Gastroesophageal sphincter (tissue), 4 donors: ENCODE data around the gene ARFRP1. TPM values are rescaled to one million over a fixed set of nuclear protein-coding genes. Genes with fewer than 3 reads are reported as not detected.

Experiments used
- ATAC-seq: fragments of 150-250 bp; one replicate; pipeline ENCODE4 v1.9.1; 2016; ENCODE audit warnings: mild to moderate bottlenecking, moderate library complexity
- H3K27ac ChIP-seq, 4 donors: fragments of 200-600 bp; sonication (generic) in 3 of 4; 1 replicate in 3 of 4; 2 replicates in 1 of 4; pipeline ENCODE4 v1.5.1; 2016 to 2019
- H3K27me3 ChIP-seq: fragments of 200-600 bp; sonication (generic); one replicate; pipeline ENCODE4 v1.5.1; 2019
- H3K36me3 ChIP-seq, 2 donors: fragments of 200-600 bp; sonication (generic); one replicate each; pipeline ENCODE4 v1.5.1; 2019; ENCODE audit warnings: control low read depth in 1 of 2
- H3K4me1 ChIP-seq, 3 donors: fragments of 200-600 bp; sonication (generic); 1 replicate in 2 of 3; 2 replicates in 1 of 3; pipeline ENCODE4 v1.5.1; 2016 to 2019; ENCODE audit warnings: control low read depth in 2 of 3
- H3K4me3 ChIP-seq, 2 donors: fragments of 200-600 bp; sonication (generic); one replicate each; pipeline ENCODE4 v1.5.1; 2019; ENCODE audit warnings: mild to moderate bottlenecking in 1 of 2, moderate library complexity in 1 of 2
- H3K9me3 ChIP-seq, 3 donors: fragments of 200-600 bp; sonication (generic); one replicate each; pipeline ENCODE4 v1.5.1; 2017 to 2019; ENCODE audit warnings: control low read depth in 2 of 3
- EP300 ChIP-seq: sonication (generic); formaldehyde crosslinking; IDR thresholded peaks from one replicate; pipeline ENCODE4 v1.6.1; 2017; ENCODE audit warnings: antibody characterized with exemption, mild to moderate bottlenecking
- POLR2A ChIP-seq, 2 donors: fragments of 450-650 bp; IDR thresholded peaks; one replicate each; pipeline ENCODE4 v1.6.1; 2017; ENCODE audit warnings: antibody characterized with exemption in 2 of 2, mild to moderate bottlenecking in 2 of 2, moderate library complexity in 1 of 2
- POLR2AphosphoS5 ChIP-seq: sonication (generic); formaldehyde crosslinking; IDR thresholded peaks from one replicate; pipeline ENCODE4 v1.6.1; 2017; ENCODE audit warnings: antibody characterized with exemption
- WGBS, 2 donors: methylation state at CpG; one replicate each; pipeline ENCODE4 v1.1.5; 2018; ENCODE audit warnings: low coverage in 1 of 2; 5-methylcytosine and 5-hydroxymethylcytosine counted together
- small RNA-seq, 4 donors: library from RNA; depleted of rRNA; stranded (forward); fragments of <200 nt; gene quantifications; one replicate each; pipeline ENCODE3, GENCODE V24; 2016
- total RNA-seq, 4 donors: library from RNA; depleted of rRNA; stranded (reverse); fragments of >200 nt; gene quantifications; one replicate each; pipeline ENCODE4 v1.1.0, GENCODE V29; 2016
- TF ChIP-seq, protein P1 (sequence below), 4 experiments: fragments of 200-600 bp in 2 of 4; fragments of 450-650 bp in 2 of 4; sonication (generic) in 1 of 4; IDR thresholded peaks; one replicate each; pipeline ENCODE4 v1.5.1; 2017 to 2019; ENCODE audit warnings: antibody characterized with exemption in 4 of 4, mild to moderate bottlenecking in 2 of 4, moderate library complexity in 2 of 4

Gene ARFRP1
- total RNA-seq, 4 donors from 2014 or later: 38.9 to 56.4 (median 49.0) TPM

DNA sequence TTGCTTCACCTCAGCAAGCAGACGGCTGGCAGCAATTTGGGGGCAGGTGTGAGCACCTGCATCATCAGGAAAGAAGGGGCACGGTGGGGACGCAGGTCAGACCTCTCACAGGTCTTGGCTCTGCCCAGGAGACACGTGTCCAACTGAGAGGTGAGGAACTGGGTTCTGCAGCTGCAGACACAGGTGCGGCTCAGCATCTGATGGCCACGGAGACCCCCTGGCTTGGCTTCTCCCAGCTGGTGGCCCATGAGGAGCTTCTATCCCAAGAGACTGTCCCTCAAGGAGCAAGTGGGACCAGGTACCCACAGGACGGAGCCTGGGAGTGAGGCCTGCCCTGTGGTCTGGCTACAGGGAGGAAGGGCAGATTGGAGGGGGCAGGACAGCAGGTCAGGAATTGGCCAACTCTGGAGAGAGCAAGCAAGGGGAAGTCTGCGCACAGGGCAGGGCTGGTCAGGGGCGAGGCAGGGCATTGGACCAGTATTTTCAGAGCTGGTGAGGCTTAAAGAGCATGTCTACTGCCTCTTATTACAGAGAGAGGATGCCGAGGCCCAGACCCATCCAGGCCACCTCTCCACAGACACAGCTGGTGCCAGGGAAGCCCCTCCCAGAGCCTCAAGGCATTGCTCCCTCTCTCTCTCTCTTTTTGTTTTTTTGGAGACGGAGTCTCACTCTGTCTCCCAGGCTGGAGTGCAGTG, 58.7 kb downstream of the ARFRP1 start:
- Histone ChIP-seq H3K27ac (no peak overlapping the region), H3K4me3 (no peak overlapping the region), H3K27me3 (no peaks in the 10 kb centered on the region), H3K4me1 (peaks cover 0 to 30% (median 16%) of the 10 kb centered on the region in 3 donors), H3K9me3 (no peaks in the 10 kb centered on the region), H3K36me3 (no peaks in the 10 kb centered on the region)
- no peak for ATAC-seq
- TF ChIP-seq POLR2AphosphoS5: no peak
- no peak for TF ChIP-seq POLR2A (IDR thresholded peaks at IDR 0.05)
- TF ChIP-seq, protein P1, sequence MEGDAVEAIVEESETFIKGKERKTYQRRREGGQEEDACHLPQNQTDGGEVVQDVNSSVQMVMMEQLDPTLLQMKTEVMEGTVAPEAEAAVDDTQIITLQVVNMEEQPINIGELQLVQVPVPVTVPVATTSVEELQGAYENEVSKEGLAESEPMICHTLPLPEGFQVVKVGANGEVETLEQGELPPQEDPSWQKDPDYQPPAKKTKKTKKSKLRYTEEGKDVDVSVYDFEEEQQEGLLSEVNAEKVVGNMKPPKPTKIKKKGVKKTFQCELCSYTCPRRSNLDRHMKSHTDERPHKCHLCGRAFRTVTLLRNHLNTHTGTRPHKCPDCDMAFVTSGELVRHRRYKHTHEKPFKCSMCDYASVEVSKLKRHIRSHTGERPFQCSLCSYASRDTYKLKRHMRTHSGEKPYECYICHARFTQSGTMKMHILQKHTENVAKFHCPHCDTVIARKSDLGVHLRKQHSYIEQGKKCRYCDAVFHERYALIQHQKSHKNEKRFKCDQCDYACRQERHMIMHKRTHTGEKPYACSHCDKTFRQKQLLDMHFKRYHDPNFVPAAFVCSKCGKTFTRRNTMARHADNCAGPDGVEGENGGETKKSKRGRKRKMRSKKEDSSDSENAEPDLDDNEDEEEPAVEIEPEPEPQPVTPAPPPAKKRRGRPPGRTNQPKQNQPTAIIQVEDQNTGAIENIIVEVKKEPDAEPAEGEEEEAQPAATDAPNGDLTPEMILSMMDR (IDR thresholded peaks at IDR 0.05): no peak
- no peak for TF ChIP-seq EP300
- 91 to 100% methylated on average over 1 to 6 of the region's 11 CpGs for WGBS, 2 donors

Small RNA genes within 50 kb of the gene (small RNA-seq; reads per million reads assigned to genes)
- gene LIME1 (0 to 0.38 (median 0.04) reads per million in 4 donors), gene TNFRSF6B (0 reads per million in 4 donors)

Other genes starting within 250 kb of the ARFRP1 start
- gene KCNQ2, start 235.3 kb downstream of the ARFRP1 start, total RNA-seq: under 1 TPM in 3 of 4 donors, not detected in 1; 0.19 to 0.40 (median 0.40) TPM
- 1 to 10 TPM in 3 of 4 donors, under 1 TPM in 1; 0.47 to 6.5 (median 3.4) TPM for gene EEF1A2, start 208.9 kb downstream of the ARFRP1 start, total RNA-seq
- gene PPDPF, start 187.2 kb downstream of the ARFRP1 start, total RNA-seq: 100 to 1,000 TPM; 114 to 256 (median 162) TPM
- 1 to 10 TPM in 1 of 4 donors, under 1 TPM in 2, not detected in 1; 0.13 to 2.1 (median 0.42) TPM for gene PTK6, start 170.6 kb downstream of the ARFRP1 start, total RNA-seq
- not detected for gene SRMS, start 160.2 kb downstream of the ARFRP1 start, total RNA-seq
- under 1 TPM in 1 of 4 donors, not detected in 3; 0.27 TPM for gene FNDC11, start 153.8 kb downstream of the ARFRP1 start, total RNA-seq
- 10 to 100 TPM; 14.2 to 22.2 (median 20.2) TPM for gene HELZ2, start 133.7 kb downstream of the ARFRP1 start, total RNA-seq
- 10 to 100 TPM in 3 of 4 donors, 1 to 10 TPM in 1; 9.8 to 16.1 (median 12.1) TPM for gene GMEB2, start 80.9 kb downstream of the ARFRP1 start, total RNA-seq
- 10 to 100 TPM; 13.7 to 31.6 (median 17.0) TPM for gene STMN3, start 54.6 kb downstream of the ARFRP1 start, total RNA-seq
- gene RTEL1, start 49.7 kb downstream of the ARFRP1 start, total RNA-seq: 10 to 100 TPM in 3 of 4 donors, 1 to 10 TPM in 1; 7.1 to 43.7 (median 18.7) TPM
- 10 to 100 TPM in 3 of 4 donors, 1 to 10 TPM in 1; 8.9 to 27.8 (median 15.4) TPM for gene TNFRSF6B, start 11.3 kb downstream of the ARFRP1 start, total RNA-seq
- gene ZGPAT, start 63 bp upstream of the ARFRP1 start, total RNA-seq: 10 to 100 TPM; 21.7 to 51.7 (median 32.9) TPM
- gene LIME1, start 28.7 kb upstream of the ARFRP1 start, total RNA-seq: 10 to 100 TPM in 1 of 4 donors, 1 to 10 TPM in 3; 4.7 to 17.0 (median 7.2) TPM
- 10 to 100 TPM; 36.5 to 98.7 (median 59.9) TPM for gene SLC2A4RG, start 31.8 kb upstream of the ARFRP1 start, total RNA-seq
- 10 to 100 TPM in 2 of 4 donors, 1 to 10 TPM in 2; 8.1 to 13.8 (median 10.2) TPM for gene ZBTB46, start 123.3 kb upstream of the ARFRP1 start, total RNA-seq
- gene ABHD16B, start 153.5 kb upstream of the ARFRP1 start, total RNA-seq: not detected
- 100 to 1,000 TPM; 136 to 157 (median 145) TPM for gene TPD52L2, start 157.3 kb upstream of the ARFRP1 start, total RNA-seq
- gene DNAJC5, start 187.2 kb upstream of the ARFRP1 start, total RNA-seq: 10 to 100 TPM; 44.7 to 70.6 (median 47.6) TPM
- 10 to 100 TPM; 19.8 to 27.7 (median 22.6) TPM for gene UCKL1, start 248.4 kb upstream of the ARFRP1 start, total RNA-seq